Mucosa of rectum (tissue), 2 donors: ENCODE measurements around the gene SERPINB6.
"Not testable (repeated sequence)": the region's sequence is repeated elsewhere in the genome, so short reads cannot be mapped to it uniquely, and the experiment has no call there.

ENCODE experiments used
- H3K27ac ChIP-seq, 2 donors: one replicate each; pipeline ENCODE4 v1.7.0; 2013; ENCODE audit warnings: inconsistent platforms in 2 of 2, low read depth in 2 of 2, low read length in 2 of 2
- H3K27me3 ChIP-seq, 2 donors: one replicate each; pipeline ENCODE4 v1.7.0; 2013; ENCODE audit warnings: low read length in 2 of 2; ENCODE audit not compliant: control insufficient read depth in 2 of 2, insufficient read depth in 2 of 2
- H3K36me3 ChIP-seq, 2 donors: one replicate each; pipeline ENCODE4 v1.7.0; 2013; ENCODE audit warnings: low read length in 2 of 2; ENCODE audit not compliant: control insufficient read depth in 2 of 2, insufficient read depth in 2 of 2
- H3K4me1 ChIP-seq, 2 donors: one replicate each; pipeline ENCODE4 v1.7.0; 2013; ENCODE audit warnings: low read length in 2 of 2, mild to moderate bottlenecking in 1 of 2; ENCODE audit not compliant: control insufficient read depth in 2 of 2, insufficient read depth in 2 of 2
- H3K4me3 ChIP-seq, 2 donors: one replicate each; pipeline ENCODE4 v1.7.0; 2013; ENCODE audit warnings: low read length in 2 of 2
- H3K9ac ChIP-seq, 2 donors: one replicate each; pipeline ENCODE4 v1.7.0; 2013; ENCODE audit warnings: low read length in 2 of 2, low read depth in 1 of 2, mild to moderate bottlenecking in 1 of 2
- H3K9me3 ChIP-seq, 2 donors: one replicate each; pipeline ENCODE4 v1.7.0; 2013; ENCODE audit warnings: low read length in 2 of 2; ENCODE audit not compliant: control insufficient read depth in 2 of 2
- donor health status: healthy.
- donor health status: Normal muscosa, but diverticular disease.

Gene SERPINB6

DNA sequence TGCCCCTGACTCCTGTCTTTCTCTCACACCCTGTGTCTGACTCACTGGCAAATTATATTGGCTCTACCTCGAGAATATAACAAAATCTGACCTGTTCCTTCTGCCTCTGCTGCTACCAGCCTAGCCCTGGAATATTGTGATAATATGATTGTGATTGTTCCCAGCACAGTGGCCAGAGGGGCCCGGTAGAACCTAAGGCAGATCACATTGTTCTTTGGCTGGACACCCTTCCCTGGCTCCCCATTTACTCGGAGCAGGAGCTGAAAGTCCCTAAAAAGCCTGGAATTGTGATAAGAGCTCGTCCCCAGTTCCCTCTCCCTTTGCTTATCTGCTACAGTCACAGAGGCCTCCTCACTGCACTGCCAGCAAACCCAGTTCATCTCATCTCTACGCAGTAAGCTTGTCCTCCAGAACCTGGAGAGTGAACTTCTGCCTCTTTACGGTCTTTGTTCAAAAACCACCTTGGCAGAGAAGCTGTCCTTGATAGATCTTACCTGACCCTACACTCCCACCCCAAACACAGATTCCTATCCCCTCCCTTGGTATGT lies 21.8 kb downstream of the SERPINB6 start:
- H3K9ac ChIP-seq, result no peak overlapping the region
- peaks cover 31 to 33% of the 10 kb centered on the region in 2 donors for H3K36me3 ChIP-seq
- H3K4me1 ChIP-seq, result peaks cover 8% of the 10 kb centered on the region in 2 donors
- H3K4me3 ChIP-seq, result no peak overlapping the region
- no peaks in the 10 kb centered on the region for H3K9me3 ChIP-seq
- H3K27ac ChIP-seq, result no peak overlapping the region
- H3K27me3 ChIP-seq, result no peaks in the 10 kb centered on the region

DNA sequence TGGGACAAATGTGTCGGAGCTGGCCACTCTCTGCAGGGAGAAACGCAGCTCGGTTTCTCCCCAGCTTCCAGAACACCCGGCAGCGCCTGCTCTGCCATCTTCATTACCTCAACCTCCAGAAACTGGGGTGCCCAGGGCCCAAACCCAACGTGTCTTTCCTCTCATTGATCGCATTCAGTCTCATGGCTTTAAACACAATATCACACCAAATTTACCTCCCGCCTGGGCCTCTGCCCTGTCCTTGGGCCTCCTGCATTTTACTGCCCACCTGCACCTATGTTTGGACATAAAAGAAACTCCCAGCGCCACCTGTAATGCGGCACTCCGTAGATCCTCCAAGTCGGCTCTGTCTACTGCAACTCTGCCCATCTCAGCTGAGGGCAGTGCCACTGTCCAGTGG lies 22.2 kb downstream of the SERPINB6 start:
- Histone ChIP-seq H3K4me3 (no peak overlapping the region), H3K27ac (no peak overlapping the region), H3K36me3 (peaks cover 28 to 33% of the 10 kb centered on the region in 2 donors), H3K9ac (no peak overlapping the region), H3K4me1 (peaks cover 8% of the 10 kb centered on the region in 2 donors), H3K9me3 (no peaks in the 10 kb centered on the region), H3K27me3 (no peaks in the 10 kb centered on the region)

DNA sequence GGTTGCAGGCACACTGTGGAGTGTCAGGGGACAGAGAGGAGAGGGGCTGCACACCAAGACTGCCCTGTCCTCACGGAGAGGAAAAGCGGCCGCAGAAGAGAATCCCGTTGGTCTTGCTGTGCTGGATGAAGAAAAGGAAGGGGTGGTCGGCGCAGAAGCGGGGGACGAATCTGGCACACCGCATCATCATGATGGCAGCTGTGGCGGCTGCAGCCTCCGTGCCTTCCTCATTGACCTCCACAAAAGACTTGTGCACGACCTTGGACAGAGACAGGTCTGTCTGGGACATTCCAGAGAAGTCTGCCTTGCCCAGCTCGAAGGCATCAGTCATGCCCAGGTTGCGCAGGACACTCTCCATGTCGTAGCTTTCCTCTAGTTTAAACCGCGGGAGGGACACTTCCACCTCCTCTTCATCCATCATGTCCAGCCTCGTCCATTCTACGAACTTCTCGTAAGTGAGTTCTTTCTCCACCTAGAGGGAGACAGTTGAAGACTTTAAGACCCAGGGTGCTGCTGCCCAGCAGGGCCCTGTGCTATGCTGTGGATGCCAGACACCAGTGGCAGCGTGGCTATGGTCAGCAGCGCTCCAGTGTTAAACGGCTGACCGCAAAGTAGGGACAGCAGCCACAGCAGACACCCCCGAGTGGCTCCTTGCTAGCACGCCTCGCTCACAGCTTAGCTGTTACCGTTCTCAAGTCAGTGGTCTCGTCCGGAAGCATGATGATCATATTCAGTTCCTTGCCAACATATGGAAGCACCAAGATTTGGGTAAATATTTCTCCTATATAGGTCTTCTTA lies 22.9 kb downstream of the SERPINB6 start:
- no peaks in the 10 kb centered on the region for H3K27me3 ChIP-seq
- peaks cover 8% of the 10 kb centered on the region in 2 donors for H3K4me1 ChIP-seq
- peaks cover 28 to 31% of the 10 kb centered on the region in 2 donors for H3K36me3 ChIP-seq
- H3K9me3 ChIP-seq, result no peaks in the 10 kb centered on the region
- H3K4me3 ChIP-seq, result no peak overlapping the region
- H3K9ac ChIP-seq, result no peak overlapping the region
- no peak overlapping the region for H3K27ac ChIP-seq

DNA sequence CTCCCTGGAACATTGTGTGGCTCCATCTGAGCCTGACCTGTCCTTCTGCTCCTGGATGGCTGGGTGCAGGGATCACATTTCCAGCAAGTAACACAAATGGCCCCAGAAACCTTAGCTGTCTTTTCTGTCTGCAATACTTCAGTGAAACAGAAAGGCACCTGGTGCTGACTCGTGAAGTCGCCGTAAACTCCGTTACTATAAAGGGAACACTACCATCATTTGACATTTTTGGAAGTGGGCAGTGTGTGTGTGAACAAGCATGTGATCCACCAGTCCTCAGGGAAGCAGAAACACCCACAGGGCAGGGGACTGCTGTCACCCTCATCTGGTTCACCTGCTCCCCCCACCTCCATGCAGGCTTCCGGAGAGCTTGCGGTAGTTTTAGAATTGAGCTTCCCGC lies 23.9 kb downstream of the SERPINB6 start:
- Histone ChIP-seq H3K27ac (no peak overlapping the region), H3K27me3 (no peaks in the 10 kb centered on the region)

DNA sequence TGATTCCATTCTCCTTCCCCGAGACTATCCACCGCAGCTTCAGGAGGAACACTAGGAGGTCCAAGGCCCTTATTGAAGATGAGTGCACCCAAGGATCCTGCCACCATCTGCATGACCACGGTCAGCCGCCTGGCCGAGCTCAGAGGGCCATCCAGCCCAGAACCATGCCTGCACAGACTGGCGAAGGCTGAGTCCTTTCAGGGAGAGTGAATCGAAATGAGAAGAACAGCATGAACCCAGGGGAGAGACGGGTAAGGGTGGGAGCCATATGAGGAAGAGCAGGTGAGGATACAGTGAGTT lies 26.3 kb downstream of the SERPINB6 start:
- no peaks in the 10 kb centered on the region for H3K9me3 ChIP-seq
- no peak overlapping the region for H3K9ac ChIP-seq
- no peak overlapping the region for H3K4me3 ChIP-seq
- no peaks in the 10 kb centered on the region for H3K27me3 ChIP-seq
- H3K27ac ChIP-seq, result no peak overlapping the region
- peaks cover 4 to 5% of the 10 kb centered on the region in 2 donors for H3K4me1 ChIP-seq
- peaks cover 26 to 27% of the 10 kb centered on the region in 2 donors for H3K36me3 ChIP-seq

More for the DNA sequence above, 23.9 kb downstream of the SERPINB6 start:
- Histone ChIP-seq H3K4me1 (peaks cover 6 to 7% of the 10 kb centered on the region in 2 donors), H3K9me3 (no peaks in the 10 kb centered on the region), H3K9ac (no peak overlapping the region), H3K36me3 (peaks cover 28 to 31% of the 10 kb centered on the region in 2 donors), H3K4me3 (no peak overlapping the region)

DNA sequence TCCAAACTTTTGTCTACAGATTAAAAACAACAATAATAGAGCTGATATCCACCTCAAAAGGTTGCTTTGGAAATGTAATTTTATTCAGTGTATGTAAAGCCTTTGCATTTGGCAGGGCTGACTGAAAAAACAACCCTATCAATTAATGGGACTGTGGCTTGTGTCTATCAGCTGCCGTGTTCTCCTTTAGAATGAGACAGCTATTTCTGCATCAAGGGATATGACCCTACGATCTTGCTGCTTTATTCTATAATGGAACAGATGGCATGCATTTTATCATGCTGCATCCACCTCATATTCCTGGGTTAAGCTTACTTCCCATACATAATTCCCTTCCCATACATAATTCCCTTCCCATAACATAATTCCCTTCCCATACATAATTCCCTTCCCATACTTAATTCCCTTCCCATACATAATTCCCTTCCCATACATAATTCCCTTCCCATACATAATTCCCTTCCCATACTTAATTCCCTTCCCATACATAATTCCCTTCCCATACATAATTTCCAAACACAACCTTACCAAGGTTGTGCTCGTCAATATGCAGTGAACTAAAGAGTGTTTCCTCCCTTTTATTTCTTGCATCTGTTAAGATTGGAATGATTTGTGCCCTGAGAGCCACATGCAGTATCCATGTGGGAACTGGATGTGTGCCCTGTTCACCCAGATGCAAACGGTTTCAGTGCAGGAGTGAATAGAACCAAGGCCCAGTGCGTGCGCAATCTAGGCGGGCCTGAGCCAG lies 26.8 kb downstream of the SERPINB6 start:
- H3K27ac ChIP-seq, result no peak overlapping the region

DNA sequence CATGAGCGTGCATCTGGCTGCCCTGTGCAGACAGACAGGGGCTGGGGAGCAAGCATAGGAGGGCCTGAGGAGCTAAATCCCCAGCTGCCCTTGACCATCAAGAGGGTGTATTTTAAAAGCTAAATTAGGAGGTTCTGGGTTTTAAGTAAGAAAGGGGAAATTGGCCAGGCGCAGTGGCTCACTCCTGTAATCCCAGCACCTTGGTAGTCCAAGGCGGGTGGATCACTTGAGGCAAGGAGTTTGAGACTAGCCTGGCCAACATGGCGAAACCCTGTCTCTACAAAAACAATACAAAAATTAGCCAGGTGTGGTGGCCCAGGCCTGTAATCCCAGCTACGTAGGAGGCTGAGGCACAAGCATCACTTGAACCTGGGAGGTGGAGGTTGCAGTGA lies 27.8 kb downstream of the SERPINB6 start:
- Histone ChIP-seq H3K4me3 (no peak overlapping the region), H3K9ac (no peak overlapping the region), H3K27me3 (no peaks in the 10 kb centered on the region), H3K27ac (peak overlapping the region; percentile 17 to 20), H3K9me3 (no peaks in the 10 kb centered on the region), H3K4me1 (peaks cover 4 to 5% of the 10 kb centered on the region in 2 donors), H3K36me3 (peaks cover 15% of the 10 kb centered on the region in 2 donors)

More for the DNA sequence above, 26.8 kb downstream of the SERPINB6 start:
- Histone ChIP-seq H3K9me3 (no peaks in the 10 kb centered on the region), H3K36me3 (peaks cover 21 to 22% of the 10 kb centered on the region in 2 donors), H3K4me1 (peaks cover 4 to 5% of the 10 kb centered on the region in 2 donors), H3K4me3 (no peak overlapping the region), H3K27me3 (no peaks in the 10 kb centered on the region), H3K9ac (no peak overlapping the region)

DNA sequence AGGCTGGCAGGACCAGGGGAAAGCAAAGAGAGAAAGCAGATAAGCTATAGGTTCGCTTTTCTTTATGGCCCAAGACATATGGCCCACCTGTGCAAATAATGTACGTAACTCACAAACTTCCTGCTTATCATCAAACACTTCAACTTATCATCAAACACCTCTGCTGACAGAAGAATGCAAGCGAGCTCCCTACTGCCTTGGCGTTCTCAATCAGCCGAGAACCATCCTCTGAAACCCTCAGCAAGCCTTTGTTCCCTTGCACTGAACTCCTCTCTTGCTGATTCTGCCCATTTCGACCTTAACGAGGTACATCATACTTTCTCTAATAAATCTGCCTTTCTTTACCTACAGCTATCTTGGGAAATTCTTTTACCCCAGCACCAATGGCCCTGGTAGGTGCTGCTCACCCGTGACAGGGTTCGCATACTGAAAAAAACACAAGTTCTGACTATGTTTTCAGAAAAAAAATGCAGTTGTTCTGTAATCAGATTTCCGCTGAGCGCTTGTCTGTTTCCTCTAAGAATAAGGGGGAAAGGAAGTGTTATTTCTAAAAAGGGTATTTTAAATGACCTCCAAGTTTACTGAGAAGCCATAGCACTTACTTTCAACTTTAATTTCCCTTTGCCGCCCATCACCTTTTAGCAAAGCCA lies 28.3 kb downstream of the SERPINB6 start:
- Histone ChIP-seq H3K27ac (peak overlapping the region; percentile 17 to 20), H3K4me3 (peak overlapping the region in 1 of 2 donors; percentile 37), H3K9ac (peak overlapping the region in 1 of 2 donors; percentile 2)

DNA sequence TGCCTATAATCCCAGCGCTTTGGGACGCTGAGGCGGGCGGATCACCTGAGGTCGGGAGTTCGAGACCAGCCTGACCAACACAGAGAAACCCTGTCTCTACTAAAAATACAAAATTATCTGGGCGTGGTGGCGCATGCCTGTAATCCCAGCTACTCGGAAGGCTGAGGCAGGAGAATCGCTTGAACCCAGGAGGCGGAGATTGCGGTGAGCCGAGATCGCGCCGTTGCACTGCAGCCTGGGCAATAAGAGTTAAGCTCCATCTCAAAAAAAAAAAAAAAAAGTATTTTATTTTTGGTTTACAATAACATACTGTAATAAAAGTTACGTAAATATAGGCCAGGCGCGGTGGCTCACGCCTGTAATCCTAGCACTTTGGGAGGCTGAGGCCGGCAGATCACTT lies 29.3 kb downstream of the SERPINB6 start:
- H3K27me3 ChIP-seq, H3K27ac ChIP-seq, H3K4me1 ChIP-seq, H3K9me3 ChIP-seq, H3K4me3 ChIP-seq, H3K36me3 ChIP-seq, H3K9ac ChIP-seq: not testable (repeated sequence)

More for the DNA sequence above, 28.3 kb downstream of the SERPINB6 start:
- H3K4me1 ChIP-seq, result peaks cover 4 to 5% of the 10 kb centered on the region in 2 donors
- no peaks in the 10 kb centered on the region for H3K9me3 ChIP-seq
- peaks cover 10 to 11% of the 10 kb centered on the region in 2 donors for H3K36me3 ChIP-seq
- H3K27me3 ChIP-seq, result no peaks in the 10 kb centered on the region

DNA sequence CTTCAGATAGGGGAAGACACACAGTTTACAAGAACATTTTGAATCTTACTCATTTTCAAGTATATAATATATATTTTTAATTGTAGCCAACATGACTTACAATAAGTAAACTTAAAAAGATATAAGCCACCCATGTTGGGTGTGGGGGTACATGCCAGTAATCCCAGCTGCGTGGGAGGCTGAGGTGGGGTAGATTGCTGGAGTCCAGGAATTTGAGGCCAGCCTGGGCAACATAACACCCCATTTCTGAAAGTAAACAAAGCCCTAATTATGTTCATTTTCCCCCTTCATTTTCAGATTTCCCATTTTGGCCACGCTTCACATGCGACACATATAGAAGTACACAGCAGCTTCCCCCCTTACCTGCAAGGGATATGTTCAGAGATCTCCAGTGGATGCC lies 30.5 kb downstream of the SERPINB6 start:
- Histone ChIP-seq H3K4me1 (peaks cover 4 to 5% of the 10 kb centered on the region in 2 donors), H3K27me3 (no peaks in the 10 kb centered on the region), H3K9me3 (no peaks in the 10 kb centered on the region), H3K36me3 (no peaks in the 10 kb centered on the region), H3K9ac (no peak overlapping the region), H3K27ac (no peak overlapping the region), H3K4me3 (no peak overlapping the region)
